Nephron progenitor cell (in vitro differentiated cells): ENCODE data around the gene ADGRA1.

ENCODE experiments used
- DNase-seq: peaks from one replicate; pipeline ENCODE4 v3.0.0; 2021
- H3K27ac Mint-ChIP-seq: 2 replicates; pipeline ENCODE4 v1.8.0; 2021; ENCODE audit warnings: mild to moderate bottlenecking, moderate library complexity, mixed read lengths
- H3K27me3 Mint-ChIP-seq: 2 replicates; pipeline ENCODE4 v1.8.0; 2021; ENCODE audit warnings: mild to moderate bottlenecking, low read depth, mixed read lengths; ENCODE audit not compliant: poor library complexity
- H3K36me3 Mint-ChIP-seq: 2 replicates; pipeline ENCODE4 v1.8.0; 2021; ENCODE audit warnings: low read depth, mixed read lengths
- H3K4me1 Mint-ChIP-seq: 2 replicates; pipeline ENCODE4 v1.8.0; 2021; ENCODE audit warnings: mixed read lengths
- H3K4me3 Mint-ChIP-seq: 2 replicates; pipeline ENCODE4 v1.8.0; 2021; ENCODE audit warnings: mild to moderate bottlenecking, moderate library complexity, mixed read lengths
- H3K9me3 Mint-ChIP-seq: 2 replicates; pipeline ENCODE4 v1.8.0; 2021; ENCODE audit warnings: mild to moderate bottlenecking, moderate library complexity, mixed read lengths
- TF ChIP-seq, protein P1 (sequence below): fragments of 200-600 bp; sonication (generic); IDR thresholded peaks from 2 replicates; pipeline ENCODE4 v1.5.0; 2021; ENCODE audit warnings: antibody characterized with exemption

Gene ADGRA1

DNA sequence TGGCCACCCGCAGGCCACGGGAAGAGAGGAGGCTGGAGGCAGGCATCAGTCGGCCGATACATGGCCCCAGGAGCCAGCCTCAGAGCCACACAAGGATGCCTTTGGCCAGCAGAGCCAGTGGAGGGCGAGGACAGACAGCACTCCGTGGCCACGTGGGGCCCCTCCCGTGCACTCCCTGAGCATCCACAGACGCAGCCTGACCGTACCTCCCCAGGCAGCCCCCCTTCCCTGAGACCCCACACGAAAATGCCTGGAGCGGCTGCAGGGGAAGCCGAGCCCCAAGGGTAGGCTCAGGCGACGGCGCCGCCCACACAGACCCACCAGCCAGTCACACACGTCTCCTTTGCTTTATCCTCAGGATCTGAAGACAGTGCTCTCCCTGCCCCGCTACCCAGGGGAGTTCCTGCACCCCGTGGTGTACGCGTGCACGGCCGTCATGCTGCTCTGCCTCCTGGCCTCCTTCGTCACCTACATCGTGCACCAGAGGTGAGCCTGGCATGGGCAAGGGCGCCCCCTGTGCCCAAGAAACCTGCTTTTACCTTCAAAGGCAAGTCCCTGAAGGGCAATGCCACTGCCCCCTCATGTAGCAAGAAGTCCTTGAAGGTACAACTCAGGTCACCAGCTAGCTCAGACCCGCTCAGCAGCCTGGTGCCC, 9.0 kb downstream of the ADGRA1 start:
- Mint-ChIP-seq H3K27me3 (peaks cover 71% of the 10 kb centered on the region), H3K4me1 (peaks cover 19% of the 10 kb centered on the region), H3K36me3 (no peaks in the 10 kb centered on the region), H3K9me3 (no peaks in the 10 kb centered on the region), H3K27ac (no peak overlapping the region), H3K4me3 (no peak overlapping the region)
- no peak for DNase-seq
- TF ChIP-seq, protein P1, sequence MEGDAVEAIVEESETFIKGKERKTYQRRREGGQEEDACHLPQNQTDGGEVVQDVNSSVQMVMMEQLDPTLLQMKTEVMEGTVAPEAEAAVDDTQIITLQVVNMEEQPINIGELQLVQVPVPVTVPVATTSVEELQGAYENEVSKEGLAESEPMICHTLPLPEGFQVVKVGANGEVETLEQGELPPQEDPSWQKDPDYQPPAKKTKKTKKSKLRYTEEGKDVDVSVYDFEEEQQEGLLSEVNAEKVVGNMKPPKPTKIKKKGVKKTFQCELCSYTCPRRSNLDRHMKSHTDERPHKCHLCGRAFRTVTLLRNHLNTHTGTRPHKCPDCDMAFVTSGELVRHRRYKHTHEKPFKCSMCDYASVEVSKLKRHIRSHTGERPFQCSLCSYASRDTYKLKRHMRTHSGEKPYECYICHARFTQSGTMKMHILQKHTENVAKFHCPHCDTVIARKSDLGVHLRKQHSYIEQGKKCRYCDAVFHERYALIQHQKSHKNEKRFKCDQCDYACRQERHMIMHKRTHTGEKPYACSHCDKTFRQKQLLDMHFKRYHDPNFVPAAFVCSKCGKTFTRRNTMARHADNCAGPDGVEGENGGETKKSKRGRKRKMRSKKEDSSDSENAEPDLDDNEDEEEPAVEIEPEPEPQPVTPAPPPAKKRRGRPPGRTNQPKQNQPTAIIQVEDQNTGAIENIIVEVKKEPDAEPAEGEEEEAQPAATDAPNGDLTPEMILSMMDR, result no peak

DNA sequence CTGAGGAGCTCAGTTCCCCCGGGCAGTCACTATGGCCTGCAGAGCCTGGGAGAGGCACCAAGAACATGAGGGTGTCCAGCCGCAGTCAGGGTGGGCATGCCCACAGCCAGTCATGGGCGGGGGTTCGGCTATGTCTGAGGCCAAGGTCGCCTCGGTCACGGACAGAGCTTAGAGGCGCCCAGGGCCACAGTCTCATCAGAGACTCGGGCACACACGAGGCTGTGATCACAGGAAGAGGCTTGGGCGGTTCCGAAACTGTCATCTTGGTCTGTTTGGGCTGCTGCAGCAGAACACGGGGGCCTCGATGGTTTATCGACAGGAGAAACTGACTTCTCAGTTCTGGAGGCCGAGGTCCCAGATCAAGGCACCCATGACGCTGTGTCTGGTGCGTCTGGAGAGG, 9.7 kb downstream of the ADGRA1 start:
- Mint-ChIP-seq H3K9me3 (no peaks in the 10 kb centered on the region), H3K4me1 (peaks cover 24% of the 10 kb centered on the region), H3K27me3 (peaks cover 73% of the 10 kb centered on the region), H3K4me3 (no peak overlapping the region), H3K27ac (no peak overlapping the region), H3K36me3 (no peaks in the 10 kb centered on the region)
- TF ChIP-seq, protein P1, result no peak
- DNase-seq, result no peak

DNA sequence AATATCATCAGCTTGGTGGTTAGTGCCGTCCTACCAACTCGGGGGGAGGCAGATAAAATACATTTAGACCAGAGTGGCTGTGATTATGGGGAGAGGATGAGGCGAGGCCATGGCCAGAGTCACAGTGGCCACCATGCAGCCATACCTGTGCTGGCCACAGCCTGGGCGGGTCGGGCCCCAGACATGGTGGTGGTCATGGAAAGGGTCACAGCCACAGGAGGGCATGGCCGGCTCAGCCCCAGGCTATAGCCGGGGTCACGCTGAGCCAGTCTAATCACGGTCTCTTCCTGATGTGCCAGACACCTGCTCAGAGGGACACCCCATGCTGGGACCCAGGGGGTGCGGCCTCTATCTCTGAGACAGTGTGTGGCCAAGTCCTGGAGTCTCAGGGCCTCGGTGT, 10.2 kb downstream of the ADGRA1 start:
- Mint-ChIP-seq H3K4me1 (peaks cover 24% of the 10 kb centered on the region), H3K36me3 (no peaks in the 10 kb centered on the region), H3K27me3 (peaks cover 69% of the 10 kb centered on the region), H3K9me3 (no peaks in the 10 kb centered on the region), H3K4me3 (no peak overlapping the region), H3K27ac (no peak overlapping the region)
- DNase-seq, result no peak
- TF ChIP-seq, protein P1, result no peak

DNA sequence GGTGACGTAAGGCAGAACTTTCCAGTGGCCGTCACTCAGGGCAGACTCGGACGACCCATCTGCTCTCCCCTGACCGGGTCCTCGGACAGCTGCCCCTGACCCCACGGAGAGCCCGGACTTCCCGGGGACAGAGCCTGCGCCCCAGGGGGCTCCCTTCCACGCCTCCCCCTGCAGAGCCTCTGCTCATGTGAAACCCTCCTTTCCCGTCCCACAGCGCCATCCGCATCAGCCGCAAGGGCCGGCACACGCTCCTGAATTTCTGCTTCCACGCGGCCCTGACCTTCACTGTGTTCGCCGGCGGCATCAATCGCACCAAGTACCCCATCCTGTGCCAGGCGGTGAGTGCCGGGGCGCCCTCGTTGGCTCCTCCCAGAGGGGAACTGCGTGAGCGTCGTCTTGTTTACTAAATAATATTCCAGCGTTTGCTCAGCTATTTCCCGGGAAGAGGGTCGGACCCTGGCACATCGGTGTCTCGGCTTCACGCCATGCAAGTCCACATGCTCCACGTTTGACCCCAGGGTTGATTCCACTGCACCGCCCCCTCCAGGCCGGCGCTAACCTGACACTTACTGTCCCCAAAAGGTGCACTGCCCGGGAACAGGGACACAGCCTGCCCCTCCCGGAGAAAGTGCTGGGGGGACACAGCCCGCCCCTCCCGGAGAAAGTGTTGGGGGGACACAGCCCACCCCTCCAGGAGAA, 10.9 kb downstream of the ADGRA1 start:
- no peaks in the 10 kb centered on the region for H3K9me3 Mint-ChIP-seq
- no peak overlapping the region for H3K27ac Mint-ChIP-seq
- H3K36me3 Mint-ChIP-seq, result no peaks in the 10 kb centered on the region
- peaks cover 65% of the 10 kb centered on the region for H3K27me3 Mint-ChIP-seq
- no peak overlapping the region for H3K4me3 Mint-ChIP-seq
- no peak for DNase-seq
- TF ChIP-seq, protein P1, result no peak
- peaks cover 24% of the 10 kb centered on the region for H3K4me1 Mint-ChIP-seq

DNA sequence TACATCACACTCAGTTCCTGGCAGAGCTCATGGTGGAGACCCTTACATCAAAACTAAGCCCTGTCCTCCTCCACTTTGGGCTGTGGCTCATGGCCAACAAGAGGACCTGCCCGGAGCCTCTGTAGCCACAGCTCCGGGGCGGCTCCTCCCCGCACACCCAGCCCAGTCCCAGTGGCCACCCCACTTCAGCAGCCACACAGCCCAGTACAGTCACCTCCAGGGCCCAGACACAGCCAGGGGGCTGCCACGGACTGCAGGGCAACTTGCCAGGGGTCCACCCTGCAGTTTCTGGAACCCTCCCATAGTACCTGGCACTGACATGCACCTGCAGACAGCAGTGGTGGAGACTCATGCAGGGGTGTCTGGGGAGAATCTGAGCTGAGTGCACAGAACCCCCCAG, 11.8 kb downstream of the ADGRA1 start:
- Mint-ChIP-seq H3K4me3 (no peak overlapping the region), H3K4me1 (peaks cover 31% of the 10 kb centered on the region), H3K27ac (no peak overlapping the region), H3K27me3 (peaks cover 55% of the 10 kb centered on the region), H3K36me3 (no peaks in the 10 kb centered on the region), H3K9me3 (no peaks in the 10 kb centered on the region)
- TF ChIP-seq, protein P1, result no peak
- no peak for DNase-seq

DNA sequence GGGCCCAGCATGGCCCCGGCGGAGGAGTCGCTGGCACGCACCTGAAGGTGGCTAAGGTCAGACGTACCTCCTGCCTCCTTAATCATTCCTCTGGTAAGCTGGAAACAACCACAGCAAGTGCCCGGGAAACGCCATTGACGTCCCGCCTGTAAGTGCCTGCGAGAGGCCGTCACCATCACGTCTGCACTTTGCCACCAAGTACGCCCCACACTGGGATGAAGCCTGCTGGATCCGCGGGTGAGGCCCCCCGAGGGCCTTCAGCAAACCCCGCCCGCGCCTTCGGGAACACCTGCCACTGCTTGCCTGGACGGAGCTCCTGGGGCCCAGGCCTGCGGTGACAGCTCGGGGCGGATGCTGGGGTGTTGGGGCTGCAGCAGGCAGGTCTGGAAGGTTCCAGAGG, 12.5 kb downstream of the ADGRA1 start:
- TF ChIP-seq, protein P1, result no peak
- Mint-ChIP-seq H3K27ac (no peak overlapping the region), H3K27me3 (peaks cover 49% of the 10 kb centered on the region), H3K4me1 (peaks cover 37% of the 10 kb centered on the region), H3K36me3 (no peaks in the 10 kb centered on the region), H3K9me3 (no peaks in the 10 kb centered on the region), H3K4me3 (no peak overlapping the region)
- no peak for DNase-seq
